Right lobe of liver (tissue), 6 donors: ENCODE measurements around the gene INPP5A. TPM values are rescaled to one million over a fixed set of nuclear protein-coding genes. Genes with fewer than 3 reads are reported as not detected.

Experiments
- ATAC-seq, 4 donors: fragments of 200-7000 bp; cut with Tn5 transposase; one replicate each; pipeline ENCODE4 v1.9.1; 2020; ENCODE audit warnings: mild to moderate bottlenecking in 4 of 4, moderate library complexity in 4 of 4
- DNase-seq, 3 donors: peaks; one replicate each; pipeline ENCODE4 v3.0.0-alpha.2; 2020
- H3K27ac ChIP-seq, 3 donors: fragments of 200-600 bp; one replicate each; pipeline ENCODE4 v1.8.0; 2022
- H3K27me3 ChIP-seq, 2 donors: fragments of 200-600 bp; one replicate each; pipeline ENCODE4 v1.8.0; 2022
- H3K36me3 ChIP-seq, 4 donors: fragments of 200-600 bp; sonication (generic) in 1 of 4; one replicate each; pipeline versions ENCODE4 v1.5.1 to v1.8.0; 2017 to 2022; ENCODE audit warnings: control low read depth in 1 of 4
- H3K4me1 ChIP-seq, 4 donors: fragments of 200-600 bp; sonication (generic) in 1 of 4; one replicate each; pipeline versions ENCODE4 v1.5.1 to v1.8.0; 2017 to 2022; ENCODE audit warnings: control low read depth in 1 of 4
- H3K4me3 ChIP-seq, 3 donors: fragments of 200-600 bp; one replicate each; pipeline ENCODE4 v1.8.0; 2022
- H3K9me3 ChIP-seq, 4 donors: fragments of 200-600 bp; sonication (generic) in 1 of 4; one replicate each; pipeline versions ENCODE4 v1.5.1 to v1.8.0; 2017 to 2022; ENCODE audit warnings: control low read depth in 1 of 4
- CTCF ChIP-seq, 4 donors: fragments of 200-600 bp in 3 of 4; fragments of 450-650 bp in 1 of 4; IDR thresholded peaks; one replicate each; pipeline versions ENCODE4 v1.5.1 to v1.8.0; 2016 to 2022; ENCODE audit warnings: antibody characterized with exemption in 4 of 4, mild to moderate bottlenecking in 2 of 4
- POLR2A ChIP-seq: fragments of 450-650 bp; IDR thresholded peaks from one replicate; pipeline ENCODE4 v1.6.1; 2017; ENCODE audit warnings: antibody characterized with exemption, mild to moderate bottlenecking
- WGBS: methylation state at CpG from one replicate; pipeline ENCODE4 v1.1.6; 2018; ENCODE audit warnings: low coverage, low lambda C conversion rate; ENCODE audit not compliant: insufficient coverage; ENCODE audit errors: missing lambda C conversion rate; 5-methylcytosine and 5-hydroxymethylcytosine counted together
- intact Hi-C, 2 donors: fragments of 100-400 bp; cut with DNase I; formaldehyde crosslinking; loops; one replicate each; pipeline versions ENCODE4 v1.11.2 to v1.14.1; 2022
- total RNA-seq, 6 experiments: library from RNA; depleted of rRNA in 2 of 6; stranded (reverse); fragments of >200 nt in 2 of 6; fragmentation: NEBNext Ultra II Directional in 3 of 6; extraction: Animal tissue kit (Norgen Biotek cat#: 25700) in 3 of 6; gene quantifications; one replicate each; pipeline versions ENCODE4 v1.1.0 to v1.2.4, GENCODE V29; 2016 to 2023
- donor health status: DM: no; HTN: yes; CAD: no.
- donor health status: DM: no; HTN: no; CAD: no.
- donor health status: DM: no; HTN: no; CAD: no.
- donor health status: DM: no; HTN: yes; CAD: no.
- donor health status: DM: no; HTN: yes; CAD: no.

INPP5A gene
- total RNA-seq, 6 experiments from 2014 or later, result 12.5 to 24.6 (median 16.9) TPM

GRCh38 chr10:132648851-132649528, 111.4 kb downstream of the INPP5A start:
- TF ChIP-seq POLR2A, result no peak
- Histone ChIP-seq H3K9me3 (no peaks in the 10 kb centered on the region), H3K4me3 (no peak overlapping the region), H3K27ac (no peak overlapping the region), H3K27me3 (no peaks in the 10 kb centered on the region), H3K36me3 (peaks cover 0 to 8% (median 0%) of the 10 kb centered on the region in 4 donors), H3K4me1 (no peaks in the 10 kb centered on the region)
- 90% methylated on average over 19 of the region's 20 CpGs for WGBS
- no peak for DNase-seq
- no peak for ATAC-seq
- intact Hi-C loops, result no loop called here

GRCh38 chr10:132649651-132650360, 112.2 kb downstream of the INPP5A start:
- 100% methylated on average over 2 of the region's 20 CpGs for whole genome bisulfite sequencing
- intact Hi-C loops, result no loop called here
- ATAC-seq, result no peak
- TF ChIP-seq CTCF (IDR thresholded peaks at IDR 0.05), result no peak
- no peak for TF ChIP-seq POLR2A
- no peak overlapping the region for H3K27ac ChIP-seq
- peak in 1 of 3 donors; percentile 46 for DNase-seq
- no peaks in the 10 kb centered on the region for H3K9me3 ChIP-seq
- peaks cover 0 to 8% (median 0%) of the 10 kb centered on the region in 4 donors for H3K36me3 ChIP-seq
- no peaks in the 10 kb centered on the region for H3K4me1 ChIP-seq
- no peaks in the 10 kb centered on the region for H3K27me3 ChIP-seq
- H3K4me3 ChIP-seq, result no peak overlapping the region

- H3K9me3 ChIP-seq, result no peaks in the 10 kb centered on the region
- ATAC-seq (no peak), DNase-seq (peak in 1 of 3 donors; percentile 43)
- WGBS, result 100% methylated on average over 2 of the region's 20 CpGs
- H3K27me3 ChIP-seq, result no peaks in the 10 kb centered on the region
- H3K4me1 ChIP-seq, result no peaks in the 10 kb centered on the region
- TF ChIP-seq CTCF (IDR thresholded peaks at IDR 0.05) (no peak), POLR2A (no peak)
- H3K36me3 ChIP-seq, result peaks cover 0 to 8% (median 0%) of the 10 kb centered on the region in 4 donors
- no peak overlapping the region for H3K4me3 ChIP-seq
- H3K27ac ChIP-seq, result no peak overlapping the region
- intact Hi-C loops, result no loop called here
Measured at GRCh38 chr10:132650611-132651250, 113.1 kb downstream of the INPP5A start.

GRCh38 chr10:132651511-132652029, 114.0 kb downstream of the INPP5A start:
- intact Hi-C loops, result no loop called here
- Histone ChIP-seq H3K4me1 (no peaks in the 10 kb centered on the region), H3K4me3 (no peak overlapping the region), H3K36me3 (peaks cover 0 to 8% (median 0%) of the 10 kb centered on the region in 4 donors), H3K9me3 (no peaks in the 10 kb centered on the region), H3K27me3 (no peaks in the 10 kb centered on the region), H3K27ac (no peak overlapping the region)
- DNase-seq (peak in 1 of 3 donors; percentile 40), ATAC-seq (no peak)
- 89% methylated on average over 10 of the region's 18 CpGs for WGBS
- TF ChIP-seq CTCF (IDR thresholded peaks at IDR 0.05) (no peak), POLR2A (no peak)
